Activated T-cell treated with anti-CD3 and anti-CD28 coated beads, Interleukin-2, amount 50 U/mL, for 4 hours (primary cell): ENCODE measurements around the gene HERC2. TPM values are rescaled to one million over a fixed set of nuclear protein-coding genes. Genes with fewer than 3 reads are reported as not detected.

Experiments
- ATAC-seq, 2 donors: fragments of 200-7000 bp; cut with Tn5 transposase; one replicate each; pipeline ENCODE4 v1.10.0; 2021
- DNase-seq: peaks from one replicate; pipeline ENCODE4 v3.0.0-alpha.2; 2020
- H3K27me3 Mint-ChIP-seq: one replicate; pipeline ENCODE4 v1.8.0; 2021; ENCODE audit warnings: low read depth, mixed read lengths
- H3K36me3 Mint-ChIP-seq: one replicate; pipeline ENCODE4 v1.8.0; 2022; ENCODE audit warnings: mixed read lengths; ENCODE audit not compliant: insufficient read depth
- H3K4me1 Mint-ChIP-seq: one replicate; pipeline ENCODE4 v1.8.0; 2021; ENCODE audit warnings: low read depth, mixed read lengths
- H3K4me3 Mint-ChIP-seq: one replicate; pipeline ENCODE4 v1.8.0; 2021; ENCODE audit warnings: mild to moderate bottlenecking, moderate library complexity, mixed read lengths
- H3K9me3 Mint-ChIP-seq: one replicate; pipeline ENCODE4 v1.8.0; 2021; ENCODE audit warnings: mixed read lengths
- total RNA-seq, 3 donors: library from RNA; stranded (reverse); gene quantifications; one replicate each; pipeline ENCODE4 v1.2.1, GENCODE V29; 2021

The HERC2 gene
- total RNA-seq, 3 donors from 2014 or later, result 20.3 to 27.8 (median 23.5) TPM

- H3K9me3 Mint-ChIP-seq, result no peaks in the 10 kb centered on the region
- H3K4me1 Mint-ChIP-seq, result no peaks in the 10 kb centered on the region
- ATAC-seq (no peak), DNase-seq (no peak)
- no peak overlapping the region for H3K4me3 Mint-ChIP-seq
- no peaks in the 10 kb centered on the region for H3K27me3 Mint-ChIP-seq
- H3K36me3 Mint-ChIP-seq, result peaks cover 44% of the 10 kb centered on the region
These were observed 206.1 kb downstream of the HERC2 start for GRCh38 chr15:28115871-28116270.

- no peak overlapping the region for H3K4me3 Mint-ChIP-seq
- H3K9me3 Mint-ChIP-seq, result no peaks in the 10 kb centered on the region
- no peaks in the 10 kb centered on the region for H3K4me1 Mint-ChIP-seq
- DNase-seq (no peak), ATAC-seq (no peak)
- no peaks in the 10 kb centered on the region for H3K27me3 Mint-ChIP-seq
- H3K36me3 Mint-ChIP-seq, result peaks cover 35% of the 10 kb centered on the region
These were observed 207.0 kb downstream of the HERC2 start for GRCh38 chr15:28114721-28115622.

GRCh38 chr15:28114114-28114455 is 207.9 kb downstream of the HERC2 start:
- H3K36me3 Mint-ChIP-seq, result peaks cover 34% of the 10 kb centered on the region
- no peaks in the 10 kb centered on the region for H3K27me3 Mint-ChIP-seq
- no peaks in the 10 kb centered on the region for H3K9me3 Mint-ChIP-seq
- no peaks in the 10 kb centered on the region for H3K4me1 Mint-ChIP-seq
- no peak for DNase-seq
- ATAC-seq, result no peak
- H3K4me3 Mint-ChIP-seq, result no peak overlapping the region

GRCh38 chr15:28113394-28114113 is 208.4 kb downstream of the HERC2 start:
- ATAC-seq, result no peak
- no peaks in the 10 kb centered on the region for H3K27me3 Mint-ChIP-seq
- peaks cover 34% of the 10 kb centered on the region for H3K36me3 Mint-ChIP-seq
- H3K4me1 Mint-ChIP-seq, result no peaks in the 10 kb centered on the region
- no peak for DNase-seq
- H3K9me3 Mint-ChIP-seq, result no peaks in the 10 kb centered on the region
- H3K4me3 Mint-ChIP-seq, result no peak overlapping the region

- Mint-ChIP-seq H3K9me3 (no peaks in the 10 kb centered on the region), H3K36me3 (peaks cover 34% of the 10 kb centered on the region), H3K27me3 (no peaks in the 10 kb centered on the region), H3K4me1 (peaks cover under 1% of the 10 kb centered on the region), H3K4me3 (no peak overlapping the region)
- ATAC-seq (no peak), DNase-seq (no peak)
These were observed 209.0 kb downstream of the HERC2 start for GRCh38 chr15:28112962-28113361.

- Mint-ChIP-seq H3K4me3 (no peak overlapping the region), H3K9me3 (no peaks in the 10 kb centered on the region), H3K4me1 (peaks cover 5% of the 10 kb centered on the region), H3K27me3 (no peaks in the 10 kb centered on the region), H3K36me3 (peaks cover 26% of the 10 kb centered on the region)
- DNase-seq (no peak), ATAC-seq (no peak)
These were observed 209.7 kb downstream of the HERC2 start for GRCh38 chr15:28112101-28112760.

GRCh38 chr15:28111543-28111942 is 210.4 kb downstream of the HERC2 start:
- DNase-seq, result no peak
- ATAC-seq, result no peak
- Mint-ChIP-seq H3K27me3 (peaks cover 2% of the 10 kb centered on the region), H3K4me3 (no peak overlapping the region), H3K9me3 (no peaks in the 10 kb centered on the region), H3K4me1 (peaks cover 7% of the 10 kb centered on the region), H3K36me3 (peaks cover 26% of the 10 kb centered on the region)

- peaks cover 11% of the 10 kb centered on the region for H3K4me1 Mint-ChIP-seq
- peaks cover 19% of the 10 kb centered on the region for H3K36me3 Mint-ChIP-seq
- ATAC-seq, result no peak
- H3K27me3 Mint-ChIP-seq, result peaks cover 7% of the 10 kb centered on the region
- H3K4me3 Mint-ChIP-seq, result no peak overlapping the region
- DNase-seq, result no peak
- H3K9me3 Mint-ChIP-seq, result no peaks in the 10 kb centered on the region
These were observed 211.5 kb downstream of the HERC2 start for GRCh38 chr15:28110481-28110881.

GRCh38 chr15:28109626-28110455 is 212.1 kb downstream of the HERC2 start:
- no peak overlapping the region for H3K4me3 Mint-ChIP-seq
- no peak for ATAC-seq
- peaks cover 9% of the 10 kb centered on the region for H3K27me3 Mint-ChIP-seq
- peaks cover 12% of the 10 kb centered on the region for H3K4me1 Mint-ChIP-seq
- no peaks in the 10 kb centered on the region for H3K9me3 Mint-ChIP-seq
- DNase-seq, result no peak
- H3K36me3 Mint-ChIP-seq, result peaks cover 17% of the 10 kb centered on the region

GRCh38 chr15:28107904-28108275 is 214.1 kb downstream of the HERC2 start:
- Mint-ChIP-seq H3K4me3 (peak overlapping the region; percentile 82), H3K9me3 (no peaks in the 10 kb centered on the region), H3K36me3 (peaks cover 8% of the 10 kb centered on the region), H3K4me1 (peaks cover 13% of the 10 kb centered on the region), H3K27me3 (peaks cover 24% of the 10 kb centered on the region)
- ATAC-seq (peak in 1 of 2 donors; percentile 6), DNase-seq (no peak)

GRCh38 chr15:28107111-28107903 is 214.7 kb downstream of the HERC2 start:
- no peak for DNase-seq
- H3K4me1 Mint-ChIP-seq, result peaks cover 13% of the 10 kb centered on the region
- ATAC-seq, result peak; percentile 45 to 55
- peak overlapping the region; percentile 82 for H3K4me3 Mint-ChIP-seq
- H3K27me3 Mint-ChIP-seq, result peaks cover 25% of the 10 kb centered on the region
- H3K36me3 Mint-ChIP-seq, result peaks cover 8% of the 10 kb centered on the region
- H3K9me3 Mint-ChIP-seq, result no peaks in the 10 kb centered on the region

- Mint-ChIP-seq H3K27me3 (peaks cover 31% of the 10 kb centered on the region), H3K4me1 (peaks cover 13% of the 10 kb centered on the region), H3K4me3 (peak overlapping the region; percentile 50), H3K9me3 (no peaks in the 10 kb centered on the region), H3K36me3 (peaks cover 3% of the 10 kb centered on the region)
- peak; percentile 44 to 46 for ATAC-seq
- DNase-seq, result no peak
These were observed 215.5 kb downstream of the HERC2 start for GRCh38 chr15:28106294-28107110.

GRCh38 chr15:28105793-28106192 is 216.2 kb downstream of the HERC2 start:
- DNase-seq, result no peak
- ATAC-seq, result no peak
- no peaks in the 10 kb centered on the region for H3K36me3 Mint-ChIP-seq
- H3K4me3 Mint-ChIP-seq, result peak overlapping the region; percentile 50
- H3K27me3 Mint-ChIP-seq, result peaks cover 34% of the 10 kb centered on the region
- H3K4me1 Mint-ChIP-seq, result peaks cover 13% of the 10 kb centered on the region
- H3K9me3 Mint-ChIP-seq, result no peaks in the 10 kb centered on the region
